ENCODE measurements around the gene PPP4R2.

- TF ChIP-seq GATA2 (IDR thresholded peaks at IDR 0.05; ENCODE audit: low read depth, low read length) (no peak), GATA3 (IDR thresholded peaks at IDR 0.05; ENCODE audit: low read depth, low read length) (no peak)
Measured at GRCh38 chr3:73101881-73102280, 105.3 kb downstream of the PPP4R2 start.

Data from SH-SY5Y (cell line).